Measurements from ENCODE around the gene DCC.

Gene DCC

DNA sequence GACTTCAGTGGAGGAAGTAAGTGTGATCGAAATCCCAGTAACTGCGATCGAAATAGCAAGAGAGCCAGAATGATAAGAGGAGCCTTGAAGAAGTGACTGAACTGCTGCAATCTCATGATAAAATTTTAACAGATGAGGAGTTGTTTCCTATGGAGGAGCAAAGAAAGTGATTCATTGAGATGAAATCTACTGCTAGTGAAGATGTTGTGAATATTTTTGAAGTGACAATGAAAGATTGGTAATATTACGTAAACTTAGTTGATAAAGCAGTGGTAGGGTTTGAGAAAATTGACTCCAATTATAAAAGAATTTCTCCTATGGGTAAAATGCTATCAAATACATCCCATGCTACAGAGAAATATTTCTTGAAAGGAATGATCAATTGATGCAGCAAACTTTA, 1103.8 kb downstream of the DCC start:
- Histone ChIP-seq H3K27ac (no peak overlapping the region), H3K36me3 (no peaks in the 10 kb centered on the region), H3K9me3 (no peaks in the 10 kb centered on the region), H3K27me3 (no peaks in the 10 kb centered on the region), H3K4me3 (no peak overlapping the region), H3K4me1 (no peaks in the 10 kb centered on the region)
- intact Hi-C loops (cut with DNase I; ENCODE audit: low total_unique reads), result loop anchor here (5.0 kb wide), 1 partner anchor 923 kb away; no protein-coding TSS in a partner anchor
- TF ChIP-seq, protein P1, sequence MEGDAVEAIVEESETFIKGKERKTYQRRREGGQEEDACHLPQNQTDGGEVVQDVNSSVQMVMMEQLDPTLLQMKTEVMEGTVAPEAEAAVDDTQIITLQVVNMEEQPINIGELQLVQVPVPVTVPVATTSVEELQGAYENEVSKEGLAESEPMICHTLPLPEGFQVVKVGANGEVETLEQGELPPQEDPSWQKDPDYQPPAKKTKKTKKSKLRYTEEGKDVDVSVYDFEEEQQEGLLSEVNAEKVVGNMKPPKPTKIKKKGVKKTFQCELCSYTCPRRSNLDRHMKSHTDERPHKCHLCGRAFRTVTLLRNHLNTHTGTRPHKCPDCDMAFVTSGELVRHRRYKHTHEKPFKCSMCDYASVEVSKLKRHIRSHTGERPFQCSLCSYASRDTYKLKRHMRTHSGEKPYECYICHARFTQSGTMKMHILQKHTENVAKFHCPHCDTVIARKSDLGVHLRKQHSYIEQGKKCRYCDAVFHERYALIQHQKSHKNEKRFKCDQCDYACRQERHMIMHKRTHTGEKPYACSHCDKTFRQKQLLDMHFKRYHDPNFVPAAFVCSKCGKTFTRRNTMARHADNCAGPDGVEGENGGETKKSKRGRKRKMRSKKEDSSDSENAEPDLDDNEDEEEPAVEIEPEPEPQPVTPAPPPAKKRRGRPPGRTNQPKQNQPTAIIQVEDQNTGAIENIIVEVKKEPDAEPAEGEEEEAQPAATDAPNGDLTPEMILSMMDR (IDR thresholded peaks at IDR 0.05), result no peak
- no peak for DNase-seq

GRCh38 chr18:53451902-53452301, 1111.9 kb downstream of the DCC start:
- TF ChIP-seq, protein P1 (IDR thresholded peaks at IDR 0.05), result no peak
- Histone ChIP-seq H3K36me3 (no peaks in the 10 kb centered on the region), H3K4me3 (no peak overlapping the region), H3K4me1 (peaks cover 0 to 10% (median 0%) of the 10 kb centered on the region in 4 donors), H3K27ac (no peak overlapping the region), H3K9me3 (no peaks in the 10 kb centered on the region), H3K27me3 (no peaks in the 10 kb centered on the region)
- intact Hi-C loops (cut with DNase I; ENCODE audit: low total_unique reads), result no loop called here
- no peak for DNase-seq

- TF ChIP-seq, protein P1 (IDR thresholded peaks at IDR 0.05), result no peak
- no peaks in the 10 kb centered on the region for H3K27me3 ChIP-seq
- no peak for DNase-seq
- no peak overlapping the region for H3K4me3 ChIP-seq
- intact Hi-C loops (cut with DNase I; ENCODE audit: low total_unique reads), result no loop called here
- no peaks in the 10 kb centered on the region for H3K36me3 ChIP-seq
- no peaks in the 10 kb centered on the region for H3K9me3 ChIP-seq
- no peak overlapping the region for H3K27ac ChIP-seq
- H3K4me1 ChIP-seq, result peaks cover 0 to 35% (median 4%) of the 10 kb centered on the region in 4 donors
Observed at GRCh38 chr18:53457068-53457467, 1117.1 kb downstream of the DCC start.

- no peak overlapping the region for H3K27ac ChIP-seq
- intact Hi-C loops (cut with DNase I; ENCODE audit: low total_unique reads), result no loop called here
- no peak for DNase-seq
Observed at GRCh38 chr18:53458268-53458667, 1118.3 kb downstream of the DCC start.

DNA sequence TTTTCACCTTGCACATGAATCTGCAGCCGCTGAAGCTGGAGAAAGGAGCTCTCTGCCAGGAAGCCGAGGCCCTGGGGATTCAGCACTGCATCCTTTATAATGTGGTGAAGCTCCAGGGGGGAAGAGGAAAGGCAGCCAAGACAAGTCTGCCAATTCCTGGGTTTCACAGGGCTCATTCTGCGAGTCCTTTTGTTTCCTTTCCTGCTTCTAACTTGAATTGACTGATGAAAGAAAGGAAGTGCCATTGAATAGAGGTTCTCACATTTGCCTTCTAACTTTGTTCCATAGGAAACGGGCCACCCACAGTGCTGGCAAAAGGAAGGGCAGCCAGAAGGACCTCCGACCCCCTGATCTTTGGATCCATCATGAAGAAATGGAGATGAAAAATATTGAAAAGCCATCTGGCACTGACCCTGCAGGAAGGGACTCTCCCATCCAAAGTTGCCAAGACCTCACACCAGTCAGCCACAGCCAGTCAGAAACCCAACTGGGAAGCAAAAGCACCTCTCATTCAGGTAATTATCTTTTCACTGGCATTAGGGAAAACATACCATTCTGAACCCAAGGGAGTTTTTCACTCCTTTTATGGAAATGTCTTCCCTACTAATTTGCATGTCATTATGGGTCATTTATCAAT, 1119.1 kb downstream of the DCC start:
- Histone ChIP-seq H3K27me3 (no peaks in the 10 kb centered on the region), H3K4me3 (no peak overlapping the region), H3K27ac (no peak overlapping the region), H3K9me3 (no peaks in the 10 kb centered on the region), H3K36me3 (no peaks in the 10 kb centered on the region), H3K4me1 (peaks cover 0 to 35% (median 4%) of the 10 kb centered on the region in 4 donors)
- no peak for DNase-seq
- intact Hi-C loops (cut with DNase I; ENCODE audit: low total_unique reads), result no loop called here
- TF ChIP-seq, protein P1 (IDR thresholded peaks at IDR 0.05), result no peak

More at GRCh38 chr18:53458268-53458667, 1118.3 kb downstream of the DCC start:
- TF ChIP-seq, protein P1 (IDR thresholded peaks at IDR 0.05), result no peak
- Histone ChIP-seq H3K27me3 (no peaks in the 10 kb centered on the region), H3K36me3 (no peaks in the 10 kb centered on the region), H3K9me3 (no peaks in the 10 kb centered on the region), H3K4me3 (no peak overlapping the region), H3K4me1 (peaks cover 0 to 35% (median 4%) of the 10 kb centered on the region in 4 donors)

Measured in tibial artery (tissue), 4 donors.